ENCODE results near the gene ARHGAP11A. TPM values are rescaled to one million over a fixed set of nuclear protein-coding genes. Genes with fewer than 3 reads are reported as not detected.
A peak's percentile ranks its signal among the peaks of the same experiment; 100 is the strongest.
"Not testable (repeated sequence)": the region's sequence is repeated elsewhere in the genome, so short reads cannot be mapped to it uniquely, and the experiment has no call there.

ARHGAP11A gene
- total RNA-seq, 2 experiments from 2014 or later, result 50.5 to 134 TPM

GRCh38 chr15:32610719-32611118 lies 4.6 kb upstream of the ARHGAP11A start:
- CTCF ChIA-PET (ENCODE audit: unreplicated experiment); POLR2A ChIA-PET; H3K9me3 ChIP-seq (ENCODE audit: low read length); H2AFZ ChIP-seq (ENCODE audit: low read length); H3K36me3 ChIP-seq (ENCODE audit: insufficient read depth, low read length); H3K27ac ChIP-seq (ENCODE audit: low read depth, low read length, poor library complexity, severe bottlenecking); BruUV-seq (replicated peaks); H3K9me2 ChIP-seq (ENCODE audit: insufficient read depth, low read length); H3K4me1 ChIP-seq (ENCODE audit: insufficient read depth, low read length, poor library complexity, severe bottlenecking); H3K4me3 ChIP-seq (ENCODE audit: low read depth, low read length, poor library complexity, severe bottlenecking); intact Hi-C loops (cut with micrococcal nuclease; ENCODE audit: unreplicated experiment); H4K20me1 ChIP-seq (ENCODE audit: insufficient read depth, low read length): not testable (repeated sequence)
- 0 out of 2 replicates have a peak overlapping the region, but pooled peaks have one; percentile 11 for H3K4me2 ChIP-seq (ENCODE audit: low read length)
- TF ChIP-seq CTCF (conservative IDR thresholded peaks at IDR 0.05; ENCODE audit: low read length), result peak; percentile 40; the same call in 1 of the 2 replicates
- H3K79me2 ChIP-seq (ENCODE audit: insufficient read depth, low read depth, low read length), result peaks cover 12% of the 10 kb centered on the region; the same call in 1 of the 2 replicates
- DNase-seq (ENCODE audit: low spot score), result peak; percentile 59

- Histone ChIP-seq H3K79me2 (ENCODE audit: insufficient read depth, low read depth, low read length) (peaks cover 51% of the 10 kb centered on the region), H3K4me2 (ENCODE audit: low read length) (peak overlapping the region; percentile 56; the same call in 1 of the 2 replicates), H3K27ac (ENCODE audit: low read depth, low read length, poor library complexity, severe bottlenecking) (peak overlapping the region; percentile 92), H3K36me3 (ENCODE audit: insufficient read depth, low read length) (peaks cover 25% of the 10 kb centered on the region), H3K4me3 (ENCODE audit: low read depth, low read length, poor library complexity, severe bottlenecking) (peak overlapping the region; percentile 78)
- H2AFZ ChIP-seq (ENCODE audit: low read length); H4K20me1 ChIP-seq (ENCODE audit: insufficient read depth, low read length); H3K9me3 ChIP-seq (ENCODE audit: low read length); CTCF ChIA-PET (ENCODE audit: unreplicated experiment); DNase-seq (ENCODE audit: low spot score); H3K9me2 ChIP-seq (ENCODE audit: insufficient read depth, low read length); POLR2A ChIA-PET; intact Hi-C loops (cut with micrococcal nuclease; ENCODE audit: unreplicated experiment); H3K4me1 ChIP-seq (ENCODE audit: insufficient read depth, low read length, poor library complexity, severe bottlenecking): not testable (repeated sequence)
- TSS peak; percentile 91 for BruUV-seq (replicated peaks)
These were observed 623 bp upstream of the ARHGAP11A start for GRCh38 chr15:32614712-32615050.

GRCh38 chr15:32615871-32616426 lies 645 bp downstream of the ARHGAP11A start:
- POLR2A ChIA-PET; intact Hi-C loops (cut with micrococcal nuclease; ENCODE audit: unreplicated experiment); DNase-seq (ENCODE audit: low spot score); H3K9me2 ChIP-seq (ENCODE audit: insufficient read depth, low read length); H3K9me3 ChIP-seq (ENCODE audit: low read length); H4K20me1 ChIP-seq (ENCODE audit: insufficient read depth, low read length); H3K4me1 ChIP-seq (ENCODE audit: insufficient read depth, low read length, poor library complexity, severe bottlenecking); CTCF ChIA-PET (ENCODE audit: unreplicated experiment): not testable (repeated sequence)
- Histone ChIP-seq H3K27ac (ENCODE audit: low read depth, low read length, poor library complexity, severe bottlenecking) (peak overlapping the region; percentile 92), H3K36me3 (ENCODE audit: insufficient read depth, low read length) (peaks cover 35% of the 10 kb centered on the region), H3K79me2 (ENCODE audit: insufficient read depth, low read depth, low read length) (peaks cover 62% of the 10 kb centered on the region), H3K4me2 (ENCODE audit: low read length) (peak overlapping the region; percentile 77), H3K4me3 (ENCODE audit: low read depth, low read length, poor library complexity, severe bottlenecking) (peak overlapping the region; percentile 78), H2AFZ (ENCODE audit: low read length) (peak overlapping the region; percentile 66)
- TSS peak; percentile 78 for BruUV-seq (replicated peaks)

- H3K79me2 ChIP-seq (ENCODE audit: insufficient read depth, low read depth, low read length), result peaks cover 39% of the 10 kb centered on the region; the same call in 1 of the 2 replicates
- intact Hi-C loops (cut with micrococcal nuclease; ENCODE audit: unreplicated experiment), result no loop called here
- CTCF ChIA-PET (ENCODE audit: unreplicated experiment), result no interaction called here
- H3K4me2 ChIP-seq (ENCODE audit: low read length), result peak overlapping the region; percentile 7; the same call in 1 of the 2 replicates
- no peaks in the 10 kb centered on the region for H3K9me3 ChIP-seq (ENCODE audit: low read length)
- H2AFZ ChIP-seq (ENCODE audit: low read length), result no peak overlapping the region
- H4K20me1 ChIP-seq (ENCODE audit: insufficient read depth, low read length), result 0 out of 2 replicates have a peak, but pooled peaks cover 9% of the 10 kb centered on the region
- TF ChIP-seq CTCF (conservative IDR thresholded peaks at IDR 0.05; ENCODE audit: low read length), result no peak
- no peak for TF ChIP-seq EZH2phosphoT487 (IDR thresholded peaks at IDR 0.05; ENCODE audit: borderline replicate concordance, low read depth, low read length)
- H3K27ac ChIP-seq (ENCODE audit: low read depth, low read length, poor library complexity, severe bottlenecking), result peak overlapping the region; percentile 20
- DNase-seq (ENCODE audit: low spot score), result no peak
- peaks cover 98% of the 10 kb centered on the region for H3K36me3 ChIP-seq (ENCODE audit: insufficient read depth, low read length)
- no peaks in the 10 kb centered on the region for H3K9me2 ChIP-seq (ENCODE audit: insufficient read depth, low read length)
- POLR2A ChIA-PET, result no interaction called here
- BruUV-seq (replicated peaks), result no TSS peak
- peaks cover 31% of the 10 kb centered on the region for H3K4me1 ChIP-seq (ENCODE audit: insufficient read depth, low read length, poor library complexity, severe bottlenecking)
- no peak overlapping the region for H3K4me3 ChIP-seq (ENCODE audit: low read depth, low read length, poor library complexity, severe bottlenecking)
These were observed 21.1 kb downstream of the ARHGAP11A start for GRCh38 chr15:32636410-32636809.

Measured in OCI-LY7 (cell line).